Neural progenitor cell (in vitro differentiated cells): ENCODE data around the gene CRLF1.

Experiments
- EZH2 ChIP-seq: fragments of 200-600 bp; sonication (generic); IDR thresholded peaks from 2 replicates; pipeline ENCODE4 v1.6.1; 2017; ENCODE audit warnings: antibody characterized with exemption, mild to moderate bottlenecking, moderate library complexity
- EZH2phosphoT487 ChIP-seq: fragments of 200-600 bp; sonication (generic); IDR thresholded peaks from 2 replicates; pipeline ENCODE4 v1.6.1; 2017; ENCODE audit warnings: antibody characterized with exemption
- TF ChIP-seq, protein P1 (sequence below): fragments of 200-600 bp; sonication (generic); IDR thresholded peaks from 2 replicates; pipeline ENCODE4 v1.5.1; 2017; ENCODE audit warnings: antibody characterized with exemption, mild to moderate bottlenecking

- TF ChIP-seq, protein P1, sequence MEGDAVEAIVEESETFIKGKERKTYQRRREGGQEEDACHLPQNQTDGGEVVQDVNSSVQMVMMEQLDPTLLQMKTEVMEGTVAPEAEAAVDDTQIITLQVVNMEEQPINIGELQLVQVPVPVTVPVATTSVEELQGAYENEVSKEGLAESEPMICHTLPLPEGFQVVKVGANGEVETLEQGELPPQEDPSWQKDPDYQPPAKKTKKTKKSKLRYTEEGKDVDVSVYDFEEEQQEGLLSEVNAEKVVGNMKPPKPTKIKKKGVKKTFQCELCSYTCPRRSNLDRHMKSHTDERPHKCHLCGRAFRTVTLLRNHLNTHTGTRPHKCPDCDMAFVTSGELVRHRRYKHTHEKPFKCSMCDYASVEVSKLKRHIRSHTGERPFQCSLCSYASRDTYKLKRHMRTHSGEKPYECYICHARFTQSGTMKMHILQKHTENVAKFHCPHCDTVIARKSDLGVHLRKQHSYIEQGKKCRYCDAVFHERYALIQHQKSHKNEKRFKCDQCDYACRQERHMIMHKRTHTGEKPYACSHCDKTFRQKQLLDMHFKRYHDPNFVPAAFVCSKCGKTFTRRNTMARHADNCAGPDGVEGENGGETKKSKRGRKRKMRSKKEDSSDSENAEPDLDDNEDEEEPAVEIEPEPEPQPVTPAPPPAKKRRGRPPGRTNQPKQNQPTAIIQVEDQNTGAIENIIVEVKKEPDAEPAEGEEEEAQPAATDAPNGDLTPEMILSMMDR = no peak
- no peak for TF ChIP-seq EZH2
- no peak for TF ChIP-seq EZH2phosphoT487
Measured at GRCh38 chr19:18647807-18648206, 41.2 kb upstream of the CRLF1 start.
